ENCODE data around the gene IL4I1. TPM values are rescaled to one million over a fixed set of nuclear protein-coding genes. Genes with fewer than 3 reads are reported as not detected.

Gene IL4I1
- total RNA-seq, 3 donors from 2014 or later, result 0.48 to 2.2 (median 0.66) TPM

GRCh38 chr19:49852631-49853126 is 44.0 kb downstream of the IL4I1 start:
- DNase-seq (ENCODE audit: low spot score in 2 of 2), result no peak
- Histone ChIP-seq H3K9me3 (no peaks in the 10 kb centered on the region), H3K4me3 (peak overlapping the region; percentile 71 to 93 (median 83)), H3K36me3 (no peaks in the 10 kb centered on the region), H3K27ac (no peak overlapping the region), H3K4me1 (peaks cover 0 to 9% of the 10 kb centered on the region in 2 donors), H3K27me3 (no peaks in the 10 kb centered on the region)
- TF ChIP-seq POLR2A (IDR thresholded peaks at IDR 0.05) (no peak), CTCF (IDR thresholded peaks at IDR 0.05) (no peak), POLR2AphosphoS5 (IDR thresholded peaks at IDR 0.05) (no peak)
- intact Hi-C loops (cut with DNase I; ENCODE audit: low total_unique reads), result no loop called here

- Histone ChIP-seq H3K4me1 (peaks cover 0 to 9% of the 10 kb centered on the region in 2 donors), H3K9me3 (no peaks in the 10 kb centered on the region), H3K27me3 (no peaks in the 10 kb centered on the region), H3K4me3 (peak overlapping the region; percentile 71 to 93 (median 83)), H3K36me3 (no peaks in the 10 kb centered on the region), H3K27ac (peak overlapping the region; percentile 98 to 100)
- TF ChIP-seq POLR2A (IDR thresholded peaks at IDR 0.05) (no peak), CTCF (IDR thresholded peaks at IDR 0.05) (no peak)
- DNase-seq (ENCODE audit: low spot score in 2 of 2), result no peak
- intact Hi-C loops (cut with DNase I; ENCODE audit: low total_unique reads), result no loop called here
Measured at GRCh38 chr19:49851456-49852259, 45.0 kb downstream of the IL4I1 start.

- intact Hi-C loops (cut with DNase I; ENCODE audit: low total_unique reads), result no loop called here
Measured at GRCh38 chr19:49850487-49851342, 46.0 kb downstream of the IL4I1 start, which contains the start of gene PTOV1. Gene PTOV1 (plus strand): TSS chr19:49851159.

GRCh38 chr19:49850221-49850486 is 46.5 kb downstream of the IL4I1 start:
- H3K27me3 ChIP-seq, result no peaks in the 10 kb centered on the region
- peaks cover 0 to 9% of the 10 kb centered on the region in 2 donors for H3K4me1 ChIP-seq
- H3K36me3 ChIP-seq, result no peaks in the 10 kb centered on the region
- peak overlapping the region; percentile 71 to 93 (median 83) for H3K4me3 ChIP-seq
- peak overlapping the region; percentile 98 to 100 for H3K27ac ChIP-seq
- intact Hi-C loops (cut with DNase I; ENCODE audit: low total_unique reads), result no loop called here
- TF ChIP-seq CTCF (IDR thresholded peaks at IDR 0.05) (no peak), POLR2AphosphoS5 (IDR thresholded peaks at IDR 0.05) (no peak), POLR2A (IDR thresholded peaks at IDR 0.05) (no peak)
- DNase-seq (ENCODE audit: low spot score in 2 of 2), result no peak
- H3K9me3 ChIP-seq, result no peaks in the 10 kb centered on the region

More at GRCh38 chr19:49850487-49851342, 46.0 kb downstream of the IL4I1 start, which contains the start of gene PTOV1:
- H3K4me1 ChIP-seq, result peaks cover 0 to 9% of the 10 kb centered on the region in 2 donors
- H3K27me3 ChIP-seq, result no peaks in the 10 kb centered on the region
- TF ChIP-seq CTCF (IDR thresholded peaks at IDR 0.05) (no peak), POLR2AphosphoS5 (IDR thresholded peaks at IDR 0.05) (peak; percentile 83 to 97 (median 95)), POLR2A (IDR thresholded peaks at IDR 0.05) (peak; percentile 71)
- no peaks in the 10 kb centered on the region for H3K9me3 ChIP-seq
- H3K4me3 ChIP-seq, result peak within 1 kb of the TSS; percentile 71 to 93 (median 83)
- DNase-seq (ENCODE audit: low spot score in 2 of 2), result peak; percentile 90 to 92
- H3K27ac ChIP-seq, result peak within 1 kb of the TSS; percentile 98 to 100
- no peaks in the 10 kb centered on the region for H3K36me3 ChIP-seq
